ENCODE measurements around the gene PTPRD.

GRCh38 chr9:8715788-8716187, 1897.0 kb downstream of the PTPRD start:
- no peak for TF ChIP-seq POLR2A (IDR thresholded peaks at IDR 0.05)
- TF ChIP-seq CTCF (IDR thresholded peaks at IDR 0.05), result no peak

All from Peyer's patch (tissue), 4 donors.